Nephron (organoid): Measurements from ENCODE around the gene SPEM3.
A peak's percentile ranks its signal among the peaks of the same experiment; 100 is the strongest.

Source experiments
- H3K27ac Mint-ChIP-seq, 3 experiments: 2 replicates each; pipeline ENCODE4 v1.8.0; 2020; ENCODE audit warnings: mixed read lengths in 3 of 3, mild to moderate bottlenecking in 2 of 3, moderate library complexity in 1 of 3
- H3K27me3 Mint-ChIP-seq: 2 replicates; pipeline ENCODE4 v1.8.0; 2021; ENCODE audit warnings: low read depth, mild to moderate bottlenecking, moderate library complexity, mixed read lengths
- H3K36me3 Mint-ChIP-seq: 2 replicates; pipeline ENCODE4 v1.8.0; 2020; ENCODE audit warnings: low read depth, mixed read lengths
- H3K4me1 Mint-ChIP-seq: 2 replicates; pipeline ENCODE4 v1.8.0; 2020; ENCODE audit warnings: mixed read lengths
- H3K4me3 Mint-ChIP-seq, 3 experiments: 2 replicates each; pipeline ENCODE4 v1.8.0; 2020; ENCODE audit warnings: mild to moderate bottlenecking in 3 of 3, mixed read lengths in 3 of 3, moderate library complexity in 2 of 3
- H3K9me3 Mint-ChIP-seq: 2 replicates; pipeline ENCODE4 v1.8.0; 2020; ENCODE audit warnings: mixed read lengths
- CTCF ChIP-seq, 3 experiments: fragments of 200-600 bp; sonication (generic); IDR thresholded peaks; one replicate each; pipeline ENCODE4 v1.5.0; 2021; ENCODE audit warnings: antibody characterized with exemption in 3 of 3; ENCODE audit not compliant: unreplicated experiment in 3 of 3

Gene SPEM3

GRCh38 chr17:7398612-7399011, 30.0 kb upstream of the SPEM3 start:
- H3K4me3 Mint-ChIP-seq, result peak overlapping the region in 2 of 3 experiments; percentile 26 to 55
- TF ChIP-seq CTCF (IDR thresholded peaks at IDR 0.05; ENCODE audit: unreplicated experiment in 3 of 3), result no peak
- H3K27ac Mint-ChIP-seq, result peak overlapping the region in 1 of 3 experiments; percentile 21
- H3K27me3 Mint-ChIP-seq, result no peaks in the 10 kb centered on the region
- H3K36me3 Mint-ChIP-seq, result peaks cover 8% of the 10 kb centered on the region
- no peaks in the 10 kb centered on the region for H3K9me3 Mint-ChIP-seq
- H3K4me1 Mint-ChIP-seq, result peaks cover 10% of the 10 kb centered on the region

- Mint-ChIP-seq H3K4me3 (peak overlapping the region; percentile 90 to 96 (median 94)), H3K9me3 (no peaks in the 10 kb centered on the region), H3K4me1 (peaks cover 13% of the 10 kb centered on the region), H3K27ac (peak overlapping the region; percentile 73 to 95 (median 95)), H3K27me3 (peaks cover 6% of the 10 kb centered on the region), H3K36me3 (peaks cover 8% of the 10 kb centered on the region)
- no peak for TF ChIP-seq CTCF (IDR thresholded peaks at IDR 0.05; ENCODE audit: unreplicated experiment in 3 of 3)
These were observed 25.5 kb upstream of the SPEM3 start for GRCh38 chr17:7403043-7403726.

- H3K36me3 Mint-ChIP-seq, result peaks cover 8% of the 10 kb centered on the region
- TF ChIP-seq CTCF (IDR thresholded peaks at IDR 0.05; ENCODE audit: unreplicated experiment in 3 of 3), result no peak
- H3K27ac Mint-ChIP-seq, result peak overlapping the region; percentile 73 to 95 (median 95)
- peaks cover 13% of the 10 kb centered on the region for H3K4me1 Mint-ChIP-seq
- H3K9me3 Mint-ChIP-seq, result no peaks in the 10 kb centered on the region
- peaks cover 6% of the 10 kb centered on the region for H3K27me3 Mint-ChIP-seq
- H3K4me3 Mint-ChIP-seq, result peak overlapping the region; percentile 90 to 96 (median 94)
These were observed 25.0 kb upstream of the SPEM3 start for GRCh38 chr17:7403727-7403976.

- TF ChIP-seq CTCF (IDR thresholded peaks at IDR 0.05; ENCODE audit: unreplicated experiment in 3 of 3), result no peak
- Mint-ChIP-seq H3K27ac (peak within 1 kb of the TSS; percentile 73 to 95 (median 95)), H3K4me3 (peak within 1 kb of the TSS; percentile 90 to 96 (median 94)), H3K4me1 (peaks cover 15% of the 10 kb centered on the region), H3K27me3 (peaks cover 6% of the 10 kb centered on the region), H3K36me3 (peaks cover 11% of the 10 kb centered on the region), H3K9me3 (no peaks in the 10 kb centered on the region)
These were observed 24.5 kb upstream of the SPEM3 start, which contains the start of gene TMEM256 for GRCh38 chr17:7403977-7404736. Gene TMEM256 (minus strand): TSS chr17:7404097. CDS start chr17:7404084, 13 bp downstream.

- H3K4me3 Mint-ChIP-seq, result peak overlapping the region; percentile 90 to 96 (median 94)
- H3K27me3 Mint-ChIP-seq, result peaks cover 6% of the 10 kb centered on the region
- peaks cover 14% of the 10 kb centered on the region for H3K36me3 Mint-ChIP-seq
These were observed 23.8 kb upstream of the SPEM3 start for GRCh38 chr17:7404737-7405349.

More at GRCh38 chr17:7404737-7405349, 23.8 kb upstream of the SPEM3 start:
- H3K4me1 Mint-ChIP-seq, result peaks cover 19% of the 10 kb centered on the region
- TF ChIP-seq CTCF (IDR thresholded peaks at IDR 0.05; ENCODE audit: unreplicated experiment in 3 of 3), result no peak
- no peaks in the 10 kb centered on the region for H3K9me3 Mint-ChIP-seq
- peak overlapping the region; percentile 73 to 95 (median 95) for H3K27ac Mint-ChIP-seq
